SK-N-SH (cell line): Measurements from ENCODE around the gene DAB1.

Source experiments
- GABPA ChIP-seq: IDR thresholded peaks from 2 replicates; pipeline ENCODE4 v1.4.0; 2012; ENCODE audit warnings: low read depth, mild to moderate bottlenecking
- SIN3A ChIP-seq: IDR thresholded peaks from 2 replicates; pipeline ENCODE4 v1.6.1; 2012; ENCODE audit warnings: low read depth, mild to moderate bottlenecking, low read length, moderate library complexity, borderline replicate concordance
- TF ChIP-seq, protein P1 (sequence below): fragments of 200-600 bp; sonication (generic); IDR thresholded peaks from 2 replicates; pipeline ENCODE4 v1.6.1; 2017; ENCODE audit warnings: antibody characterized with exemption, mild to moderate bottlenecking, moderate library complexity

GRCh38 chr1:57254022-57254421 is 169.8 kb downstream of the DAB1 start:
- TF ChIP-seq GABPA, result no peak
- TF ChIP-seq SIN3A, result no peak
- TF ChIP-seq, protein P1, sequence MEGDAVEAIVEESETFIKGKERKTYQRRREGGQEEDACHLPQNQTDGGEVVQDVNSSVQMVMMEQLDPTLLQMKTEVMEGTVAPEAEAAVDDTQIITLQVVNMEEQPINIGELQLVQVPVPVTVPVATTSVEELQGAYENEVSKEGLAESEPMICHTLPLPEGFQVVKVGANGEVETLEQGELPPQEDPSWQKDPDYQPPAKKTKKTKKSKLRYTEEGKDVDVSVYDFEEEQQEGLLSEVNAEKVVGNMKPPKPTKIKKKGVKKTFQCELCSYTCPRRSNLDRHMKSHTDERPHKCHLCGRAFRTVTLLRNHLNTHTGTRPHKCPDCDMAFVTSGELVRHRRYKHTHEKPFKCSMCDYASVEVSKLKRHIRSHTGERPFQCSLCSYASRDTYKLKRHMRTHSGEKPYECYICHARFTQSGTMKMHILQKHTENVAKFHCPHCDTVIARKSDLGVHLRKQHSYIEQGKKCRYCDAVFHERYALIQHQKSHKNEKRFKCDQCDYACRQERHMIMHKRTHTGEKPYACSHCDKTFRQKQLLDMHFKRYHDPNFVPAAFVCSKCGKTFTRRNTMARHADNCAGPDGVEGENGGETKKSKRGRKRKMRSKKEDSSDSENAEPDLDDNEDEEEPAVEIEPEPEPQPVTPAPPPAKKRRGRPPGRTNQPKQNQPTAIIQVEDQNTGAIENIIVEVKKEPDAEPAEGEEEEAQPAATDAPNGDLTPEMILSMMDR, result no peak
